ENCODE data around the gene SLC5A5.
A peak's percentile ranks its signal among the peaks of the same experiment; 100 is the strongest.

The SLC5A5 gene

GRCh38 chr19:17847538-17848366, 24.0 kb upstream of the SLC5A5 start, which contains the start of gene JAK3:
Gene JAK3, minus strand, starts transcription at chr19:17847982. Its CDS starts 3,565 bp downstream, at chr19:17844417.
- no peak for TF ChIP-seq CTCF (conservative IDR thresholded peaks at IDR 0.05; ENCODE audit: low read length)
- peak; percentile 67 for DNase-seq (ENCODE audit: low read depth)
- H3K4me3 ChIP-seq (ENCODE audit: low read length): peak within 1 kb of the TSS; percentile 64

- TF ChIP-seq CTCF (conservative IDR thresholded peaks at IDR 0.05; ENCODE audit: low read length): no peak
- H3K4me3 ChIP-seq (ENCODE audit: low read length): no peak overlapping the region
- no peak for DNase-seq (ENCODE audit: low read depth)
Observed at GRCh38 chr19:17848595-17849292, 23.0 kb upstream of the SLC5A5 start.

- no peak for TF ChIP-seq CTCF (conservative IDR thresholded peaks at IDR 0.05; ENCODE audit: low read length)
- no peak overlapping the region for H3K4me3 ChIP-seq (ENCODE audit: low read length)
- no peak for DNase-seq (ENCODE audit: low read depth)
Observed at GRCh38 chr19:17854061-17854460, 17.7 kb upstream of the SLC5A5 start.

- no peak overlapping the region for H3K4me3 ChIP-seq (ENCODE audit: low read length)
- TF ChIP-seq CTCF (conservative IDR thresholded peaks at IDR 0.05; ENCODE audit: low read length): peak; percentile 94
- peak; percentile 53 for DNase-seq (ENCODE audit: low read depth)
Observed at GRCh38 chr19:17855280-17856152, 16.2 kb upstream of the SLC5A5 start.

GRCh38 chr19:17859533-17860330, 12.0 kb upstream of the SLC5A5 start, which contains the start of gene RPL18A:
Gene RPL18A, plus strand, starts transcription at chr19:17859910. Its CDS starts 47 bp downstream, at chr19:17859957.
- peak; percentile 77 for TF ChIP-seq CTCF (conservative IDR thresholded peaks at IDR 0.05; ENCODE audit: low read length)
- peak; percentile 100 for DNase-seq (ENCODE audit: low read depth)

GRCh38 chr19:17860331-17860992, 11.3 kb upstream of the SLC5A5 start:
- DNase-seq (ENCODE audit: low read depth): no peak
- peak overlapping the region; percentile 100 for H3K4me3 ChIP-seq (ENCODE audit: low read length)
- no peak for TF ChIP-seq CTCF (conservative IDR thresholded peaks at IDR 0.05; ENCODE audit: low read length)

More at GRCh38 chr19:17859533-17860330, 12.0 kb upstream of the SLC5A5 start, which contains the start of gene RPL18A:
- H3K4me3 ChIP-seq (ENCODE audit: low read length): peak within 1 kb of the TSS; percentile 100

Measured in AG10803 (cell line).